ENCODE data around the gene LAIR1.
"Not testable (repeated sequence)": the region's sequence is repeated elsewhere in the genome, so short reads cannot be mapped to it uniquely, and the experiment has no call there.

The LAIR1 gene

DNA sequence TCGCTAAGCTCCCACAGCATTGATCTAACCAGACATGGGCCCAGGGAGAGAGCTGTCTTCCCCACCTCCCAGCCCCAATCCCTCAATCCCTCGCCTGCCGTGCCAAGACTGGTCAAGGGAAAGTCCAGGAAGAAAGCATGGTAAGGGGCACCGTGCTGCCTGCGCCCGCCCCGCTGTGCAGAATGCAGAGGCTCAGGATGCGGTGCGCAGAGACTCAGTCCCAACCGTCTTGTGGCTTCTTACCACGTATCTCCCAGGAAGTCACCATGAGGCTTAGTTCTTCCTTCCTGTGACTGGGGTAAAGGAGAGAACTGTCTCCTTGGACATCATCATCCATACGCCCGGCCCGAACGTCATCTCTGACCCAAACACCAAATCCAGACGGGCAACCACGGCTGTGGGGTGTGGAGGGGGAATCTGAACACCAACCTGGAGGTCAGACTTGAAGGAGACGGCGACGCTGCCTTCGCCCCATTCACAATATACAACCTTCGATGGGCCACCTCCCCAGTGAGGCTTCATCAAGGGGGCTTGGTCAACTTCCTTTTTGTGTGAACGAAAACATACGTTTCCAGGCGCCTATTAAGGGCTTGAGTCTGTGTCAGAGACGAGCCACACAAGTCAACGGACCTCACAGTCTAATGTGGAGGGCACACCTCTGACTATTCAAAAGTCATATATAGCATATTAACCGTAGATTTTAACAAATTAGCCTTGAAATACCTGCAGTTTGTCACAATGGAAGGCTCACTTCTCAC, 10.6 kb upstream of the LAIR1 start:
- not testable (repeated sequence) for H3K9ac ChIP-seq (ENCODE audit: low read depth, low read length); H3K36me3 ChIP-seq (ENCODE audit: insufficient read depth, low read length); H3K4me1 ChIP-seq (ENCODE audit: insufficient read depth, low read length); H3K9me3 ChIP-seq (ENCODE audit: insufficient read depth, low read depth, low read length); H3K4me3 ChIP-seq (ENCODE audit: low read length); H3K27ac ChIP-seq (ENCODE audit: low read depth, low read length); H3K27me3 ChIP-seq (ENCODE audit: insufficient read depth, low read length)
- WGBS, result 92% methylated on average over 23 of the region's 28 CpGs

- no peak overlapping the region for H3K4me3 ChIP-seq (ENCODE audit: low read length)
- H3K4me1 ChIP-seq (ENCODE audit: insufficient read depth, low read length), result no peaks in the 10 kb centered on the region
- H3K9me3 ChIP-seq (ENCODE audit: insufficient read depth, low read depth, low read length), result no peaks in the 10 kb centered on the region
- WGBS, result 90% methylated on average over 13 of the region's 16 CpGs
- H3K9ac ChIP-seq (ENCODE audit: low read depth, low read length), result no peak overlapping the region
- no peaks in the 10 kb centered on the region for H3K36me3 ChIP-seq (ENCODE audit: insufficient read depth, low read length)
- no peak overlapping the region for H3K27ac ChIP-seq (ENCODE audit: low read depth, low read length)
- H3K27me3 ChIP-seq (ENCODE audit: insufficient read depth, low read length), result 0 out of 2 replicates have a peak, but pooled peaks cover 3% of the 10 kb centered on the region
Measured at GRCh38 chr19:54373781-54374631, 9.3 kb upstream of the LAIR1 start.

- not testable (repeated sequence) for H3K27ac ChIP-seq (ENCODE audit: low read depth, low read length); H3K4me3 ChIP-seq (ENCODE audit: low read length); H3K4me1 ChIP-seq (ENCODE audit: insufficient read depth, low read length); H3K9ac ChIP-seq (ENCODE audit: low read depth, low read length); H3K9me3 ChIP-seq (ENCODE audit: insufficient read depth, low read depth, low read length); H3K27me3 ChIP-seq (ENCODE audit: insufficient read depth, low read length); H3K36me3 ChIP-seq (ENCODE audit: insufficient read depth, low read length)
- 81% methylated on average over 5 of the region's 5 CpGs for WGBS
Measured at GRCh38 chr19:54371453-54371852, 6.7 kb upstream of the LAIR1 start.

DNA sequence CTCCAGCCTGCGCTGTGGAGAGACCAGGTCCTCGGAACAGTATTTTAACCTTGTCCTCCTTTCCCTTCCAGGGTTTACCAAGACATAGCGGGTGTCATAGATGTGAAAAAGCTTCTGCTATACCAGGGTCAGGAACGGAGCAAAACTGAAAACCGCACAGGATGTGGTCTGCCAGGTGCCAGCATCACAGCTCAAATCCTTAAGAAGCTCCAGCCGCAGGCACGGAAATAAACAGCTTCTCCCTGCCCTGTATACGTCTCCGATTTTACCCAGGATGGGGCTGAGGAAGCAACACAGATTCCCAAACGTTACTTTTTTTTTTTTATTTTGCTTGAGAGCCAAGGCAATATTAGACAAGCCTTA, 5.7 kb upstream of the LAIR1 start:
- not testable (repeated sequence) for H3K9me3 ChIP-seq (ENCODE audit: insufficient read depth, low read depth, low read length); H3K4me3 ChIP-seq (ENCODE audit: low read length); H3K4me1 ChIP-seq (ENCODE audit: insufficient read depth, low read length); H3K36me3 ChIP-seq (ENCODE audit: insufficient read depth, low read length); H3K9ac ChIP-seq (ENCODE audit: low read depth, low read length); H3K27me3 ChIP-seq (ENCODE audit: insufficient read depth, low read length); H3K27ac ChIP-seq (ENCODE audit: low read depth, low read length)
- 88% methylated on average over 8 of the region's 10 CpGs for WGBS

DNA sequence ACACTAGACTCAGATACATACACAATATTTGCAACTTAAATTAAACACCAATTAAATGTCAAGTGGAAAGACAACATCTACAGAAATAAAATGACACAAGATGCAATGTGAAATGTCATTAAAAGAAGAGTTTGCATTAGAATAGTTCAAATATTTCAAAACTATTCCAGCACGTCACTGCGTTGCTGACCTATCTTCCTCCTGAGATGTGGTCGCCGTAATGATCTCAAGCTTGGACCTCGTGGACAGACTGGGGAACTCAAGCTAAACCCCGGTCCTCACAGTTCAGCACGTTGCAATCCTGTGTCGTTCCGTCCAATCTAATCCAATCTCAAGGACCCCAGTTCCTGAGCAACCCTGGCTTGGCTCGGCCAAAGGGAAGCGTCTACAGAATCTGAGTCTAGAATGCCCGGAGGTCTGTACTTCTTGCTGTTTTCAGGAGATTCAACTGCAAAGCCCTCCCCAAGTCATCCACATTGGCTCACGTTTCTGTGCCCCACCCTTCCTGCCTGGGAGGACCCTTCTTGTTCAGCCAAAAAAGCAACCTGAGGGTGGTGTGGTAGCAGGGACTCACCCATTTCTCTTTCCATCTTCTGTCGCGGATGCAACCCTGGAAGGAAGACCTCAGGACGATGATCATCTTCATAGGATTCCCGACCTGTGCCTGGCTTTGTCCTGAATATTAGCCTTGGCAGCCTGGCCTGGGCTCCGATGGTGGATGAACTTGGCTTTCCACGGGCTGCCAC, 5.1 kb upstream of the LAIR1 start:
- H3K9ac ChIP-seq (ENCODE audit: low read depth, low read length); H3K27ac ChIP-seq (ENCODE audit: low read depth, low read length); H3K9me3 ChIP-seq (ENCODE audit: insufficient read depth, low read depth, low read length); H3K36me3 ChIP-seq (ENCODE audit: insufficient read depth, low read length); H3K4me1 ChIP-seq (ENCODE audit: insufficient read depth, low read length); H3K4me3 ChIP-seq (ENCODE audit: low read length); H3K27me3 ChIP-seq (ENCODE audit: insufficient read depth, low read length): not testable (repeated sequence)
- WGBS, result 85% methylated on average over 10 of the region's 19 CpGs

GRCh38 chr19:54369082-54369687, 4.5 kb upstream of the LAIR1 start:
- H3K27ac ChIP-seq (ENCODE audit: low read depth, low read length), result no peak overlapping the region
- H3K9ac ChIP-seq (ENCODE audit: low read depth, low read length), result no peak overlapping the region
- H3K9me3 ChIP-seq (ENCODE audit: insufficient read depth, low read depth, low read length), result no peaks in the 10 kb centered on the region
- 89% methylated on average over 8 of the region's 8 CpGs for whole genome bisulfite sequencing
- H3K4me1 ChIP-seq (ENCODE audit: insufficient read depth, low read length), result no peaks in the 10 kb centered on the region
- no peak overlapping the region for H3K4me3 ChIP-seq (ENCODE audit: low read length)
- no peaks in the 10 kb centered on the region for H3K36me3 ChIP-seq (ENCODE audit: insufficient read depth, low read length)
- H3K27me3 ChIP-seq (ENCODE audit: insufficient read depth, low read length), result no peaks in the 10 kb centered on the region

DNA sequence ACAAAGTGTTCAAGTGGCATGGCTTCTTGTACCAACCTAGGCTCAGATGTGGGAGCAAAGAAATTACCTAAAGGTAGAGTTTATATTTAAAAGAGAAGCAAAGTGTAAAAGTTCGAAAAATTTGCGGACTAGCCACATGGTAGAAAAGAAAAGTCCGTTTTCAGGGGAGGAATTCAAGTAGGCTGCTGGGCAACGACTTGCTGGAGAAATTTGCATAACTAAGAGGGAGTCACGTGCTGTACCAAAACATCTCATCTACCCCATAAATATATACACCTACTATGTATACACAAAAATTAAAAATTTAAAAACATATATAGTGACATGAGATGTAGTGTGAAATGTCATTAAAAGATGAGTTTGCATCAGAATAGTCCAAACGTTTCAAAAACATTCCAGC, 2.1 kb upstream of the LAIR1 start:
- Histone ChIP-seq H3K9me3 (ENCODE audit: insufficient read depth, low read depth, low read length) (no peaks in the 10 kb centered on the region), H3K9ac (ENCODE audit: low read depth, low read length) (no peak overlapping the region), H3K36me3 (ENCODE audit: insufficient read depth, low read length) (no peaks in the 10 kb centered on the region), H3K27me3 (ENCODE audit: insufficient read depth, low read length) (no peaks in the 10 kb centered on the region), H3K27ac (ENCODE audit: low read depth, low read length) (no peak overlapping the region), H3K4me3 (ENCODE audit: low read length) (no peak overlapping the region), H3K4me1 (ENCODE audit: insufficient read depth, low read length) (no peaks in the 10 kb centered on the region)
- WGBS, result 62% methylated on average over 5 of the region's 6 CpGs

GRCh38 chr19:54365798-54366197, 1.1 kb upstream of the LAIR1 start:
- not testable (repeated sequence) for H3K27me3 ChIP-seq (ENCODE audit: insufficient read depth, low read length); H3K4me3 ChIP-seq (ENCODE audit: low read length); H3K9me3 ChIP-seq (ENCODE audit: insufficient read depth, low read depth, low read length); H3K36me3 ChIP-seq (ENCODE audit: insufficient read depth, low read length); H3K27ac ChIP-seq (ENCODE audit: low read depth, low read length); H3K9ac ChIP-seq (ENCODE audit: low read depth, low read length); H3K4me1 ChIP-seq (ENCODE audit: insufficient read depth, low read length)
- 98% methylated on average over 12 of the region's 13 CpGs for WGBS

DNA sequence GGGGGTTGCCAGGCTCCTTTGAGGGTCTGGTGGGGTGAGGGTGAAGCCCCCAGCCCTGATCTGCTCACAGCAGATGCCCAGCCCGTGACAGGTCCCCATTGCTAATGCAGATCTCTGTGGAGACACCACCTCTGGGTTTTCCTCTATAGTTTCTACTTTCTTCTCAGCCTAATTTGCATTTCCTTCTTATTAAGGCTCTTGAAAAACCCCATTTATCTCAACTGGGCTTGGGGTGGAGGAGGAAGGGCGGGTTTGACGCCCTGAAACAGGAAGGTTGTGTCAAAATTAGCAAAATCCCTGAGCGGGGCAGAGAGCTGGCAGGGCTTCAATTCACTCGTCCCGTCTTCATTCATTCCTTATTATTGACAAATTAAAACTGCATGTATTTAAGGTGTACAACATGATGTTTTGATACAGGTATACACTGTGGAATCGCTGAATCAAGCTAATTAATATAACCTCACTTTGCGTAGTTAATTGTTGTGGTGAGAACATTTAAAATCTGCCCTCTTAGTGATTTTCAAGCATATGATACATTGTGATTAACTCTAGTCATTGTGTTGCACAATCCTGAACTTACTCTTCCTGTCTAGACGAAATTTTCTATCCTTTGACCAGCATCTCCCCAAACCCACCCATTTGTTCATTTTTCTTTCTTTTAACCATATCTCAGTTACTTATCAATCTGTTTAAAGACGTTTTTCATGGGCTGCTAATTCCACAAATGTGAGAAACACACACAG, 2.9 kb downstream of the LAIR1 start:
- not testable (repeated sequence) for H3K9ac ChIP-seq (ENCODE audit: low read depth, low read length); H3K27me3 ChIP-seq (ENCODE audit: insufficient read depth, low read length); H3K36me3 ChIP-seq (ENCODE audit: insufficient read depth, low read length); H3K27ac ChIP-seq (ENCODE audit: low read depth, low read length); H3K4me3 ChIP-seq (ENCODE audit: low read length); H3K4me1 ChIP-seq (ENCODE audit: insufficient read depth, low read length); H3K9me3 ChIP-seq (ENCODE audit: insufficient read depth, low read depth, low read length)
- WGBS, result 70% methylated on average over 2 of the region's 10 CpGs

DNA sequence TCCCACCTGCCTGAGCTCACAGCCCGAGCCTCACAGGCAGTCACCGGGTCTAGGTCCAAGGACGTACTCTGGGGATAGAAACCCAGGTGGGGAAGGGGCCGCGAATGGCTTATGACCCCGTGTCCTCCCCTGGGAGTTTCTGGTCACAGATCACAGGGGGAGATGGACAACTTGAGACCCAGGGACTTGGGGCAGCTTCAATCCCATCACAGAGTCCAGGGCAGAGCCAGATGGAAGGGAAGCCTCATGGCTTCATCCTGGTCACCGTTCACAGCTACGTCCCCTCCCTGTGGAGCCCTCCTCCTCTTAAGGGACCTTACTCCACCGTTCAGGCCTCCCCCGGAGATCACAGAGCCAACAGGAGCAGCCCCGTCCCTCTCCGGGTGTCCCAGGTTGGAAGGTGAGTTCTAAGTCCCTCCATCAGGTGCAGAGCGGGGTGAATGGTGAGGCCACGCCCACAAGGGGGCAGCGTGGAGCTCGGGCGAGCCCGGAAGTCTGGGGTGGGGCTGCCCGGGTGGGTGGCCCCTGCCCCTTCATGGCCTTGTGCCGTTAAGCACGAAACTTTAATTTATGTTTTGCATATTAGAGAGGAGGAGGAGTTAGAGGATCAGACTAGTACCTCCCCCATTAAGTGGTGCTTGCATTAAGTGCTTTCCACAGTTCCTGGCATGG, 5.4 kb downstream of the LAIR1 start:
- not testable (repeated sequence) for H3K36me3 ChIP-seq (ENCODE audit: insufficient read depth, low read length); H3K27me3 ChIP-seq (ENCODE audit: insufficient read depth, low read length); H3K4me1 ChIP-seq (ENCODE audit: insufficient read depth, low read length); H3K27ac ChIP-seq (ENCODE audit: low read depth, low read length); H3K9ac ChIP-seq (ENCODE audit: low read depth, low read length); H3K4me3 ChIP-seq (ENCODE audit: low read length); H3K9me3 ChIP-seq (ENCODE audit: insufficient read depth, low read depth, low read length)
- WGBS, result 43% methylated on average over 11 of the region's 21 CpGs
